ENCODE results near the gene TAX1BP1. TPM values are rescaled to one million over a fixed set of nuclear protein-coding genes. Genes with fewer than 3 reads are reported as not detected.

TAX1BP1 gene
- polyA plus RNA-seq, 3 donors: 99.8 to 118 (median 116) TPM

DNA sequence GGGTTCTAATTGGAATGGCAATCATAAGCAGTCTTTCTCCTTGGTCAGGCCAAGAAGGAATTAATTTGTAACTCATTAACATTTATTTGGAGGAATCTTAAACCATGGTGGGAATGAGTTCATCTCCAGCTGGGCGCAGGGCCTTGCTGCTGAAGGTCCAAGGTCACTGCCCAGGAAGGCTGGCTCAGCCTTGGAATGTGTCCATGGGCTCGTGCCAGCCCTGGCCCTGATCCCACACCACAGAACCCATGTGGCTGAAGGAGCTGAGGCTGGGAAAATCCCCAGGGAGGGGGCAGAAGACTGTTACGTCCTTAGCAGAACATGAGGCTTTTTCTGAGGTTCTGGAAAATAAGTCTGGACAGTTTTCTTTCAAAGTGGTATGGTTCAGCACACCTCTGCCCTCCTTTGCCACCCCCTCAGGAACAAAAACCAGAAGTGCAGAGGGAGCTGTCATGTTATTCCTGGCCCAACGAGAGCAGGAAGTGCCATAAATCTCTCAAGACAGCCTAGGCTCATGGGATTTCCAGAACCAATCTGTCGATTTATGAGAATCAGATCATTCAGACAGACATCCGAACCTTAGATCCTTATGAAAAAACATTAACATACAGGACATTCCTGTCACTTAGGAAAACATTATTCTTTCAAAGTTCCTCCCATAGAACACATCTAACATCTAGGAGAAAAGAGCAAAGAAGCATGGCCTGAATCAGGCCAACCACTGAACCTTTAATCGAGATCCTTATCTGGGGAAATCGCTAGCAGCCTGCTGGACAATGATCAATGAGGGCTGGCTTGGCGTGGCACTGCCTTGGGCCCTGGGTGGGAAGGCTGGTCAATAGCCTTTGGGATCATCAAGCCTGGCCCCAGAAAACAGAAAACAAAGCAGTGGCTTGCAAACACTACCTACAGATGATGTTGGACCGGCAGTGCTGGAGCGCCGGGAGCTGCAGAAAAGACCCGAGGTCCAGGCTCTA, 134.3 kb downstream of the TAX1BP1 start:
- no peak for DNase-seq

DNA sequence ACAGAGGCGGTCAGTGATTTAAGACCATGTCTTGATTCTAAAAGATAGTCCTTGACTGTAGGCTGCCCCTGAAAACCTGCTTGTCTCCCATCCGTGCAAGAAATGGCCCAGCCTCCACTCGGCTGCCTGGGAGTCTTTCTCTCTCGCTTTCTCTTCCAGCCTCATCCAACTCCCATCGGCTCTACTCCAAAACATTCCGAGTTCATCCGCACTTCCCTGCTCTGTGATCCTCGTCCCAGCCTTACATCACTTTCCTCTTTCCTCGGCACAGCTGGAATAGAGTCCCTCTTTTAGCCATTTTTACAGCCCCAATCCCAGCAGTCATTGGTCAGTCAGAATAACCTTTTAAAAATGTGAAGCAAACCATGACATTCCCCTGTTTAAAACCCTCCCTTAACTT, 135.1 kb downstream of the TAX1BP1 start:
- no peak for DNase-seq

DNA sequence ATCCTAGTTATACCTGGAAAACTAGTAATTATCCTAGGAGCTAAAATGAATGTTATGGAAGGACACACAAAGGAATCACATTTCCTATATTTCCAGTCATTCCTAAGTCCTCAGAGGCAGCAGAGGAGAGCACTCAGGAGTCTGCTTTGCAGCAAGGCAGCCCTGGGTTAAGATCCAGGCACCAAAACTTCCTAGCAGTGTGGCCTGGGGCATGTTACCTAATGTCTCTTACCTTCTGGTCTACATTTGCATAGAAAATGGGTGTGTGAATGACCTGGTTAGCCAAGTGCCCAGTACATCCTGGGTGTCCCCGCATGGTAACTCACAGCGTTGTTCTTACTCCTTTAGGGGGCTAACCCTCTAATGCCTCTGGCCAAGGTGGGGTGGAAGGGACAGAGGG, 135.9 kb downstream of the TAX1BP1 start:
- DNase-seq: no peak

DNA sequence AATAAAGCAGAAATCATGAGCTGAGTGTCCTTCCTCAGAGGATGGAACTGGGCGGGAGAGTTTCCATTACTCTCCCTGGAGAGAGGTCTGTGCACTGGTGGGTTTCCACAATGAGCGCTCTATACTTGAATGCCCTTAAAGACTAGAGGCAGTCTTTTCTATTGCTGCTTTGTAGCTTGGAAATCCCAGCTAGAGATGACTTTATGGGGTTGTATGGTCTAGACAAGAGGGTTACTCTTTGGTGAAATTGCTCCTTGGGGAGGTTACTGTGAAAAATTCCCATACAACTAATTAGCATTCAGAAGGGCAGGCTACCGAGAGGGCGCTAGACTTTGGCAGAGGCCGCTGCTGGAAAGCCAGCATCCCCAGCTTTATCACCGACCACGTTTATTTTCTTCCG, 136.8 kb downstream of the TAX1BP1 start:
- DNase-seq: no peak

Other genes with a start within 250 kb of the TAX1BP1 start
- 10 to 100 TPM; 83.6 to 88.7 (median 88.0) TPM for gene HIBADH, start 77.3 kb upstream of the TAX1BP1 start, polyA plus RNA-seq (ENCODE audit: insufficient read length in 3 of 3)